H1 (cell line): ENCODE data around the gene RPL38. TPM values are rescaled to one million over a fixed set of nuclear protein-coding genes. Genes with fewer than 3 reads are reported as not detected.

ENCODE experiments used
- RNF2 ChIP-seq: fragments of 200-900, 300-1000 bp; sonication (generic); IDR thresholded peaks from 2 replicates; pipeline ENCODE4 v1.7.1; 2016; ENCODE audit warnings: borderline replicate concordance, low read depth, mild to moderate bottlenecking, antibody characterized with exemption, low read length; ENCODE audit not compliant: poor library complexity, severe bottlenecking; ENCODE audit errors: missing control alignments
- YY1 ChIP-seq: IDR thresholded peaks from 2 replicates; pipeline ENCODE4 v1.6.1; 2011; ENCODE audit warnings: low read depth, mild to moderate bottlenecking, low read length
- polyA plus RNA-seq, 7 experiments: library from polyadenylated mRNA; depleted of rRNA in 3 of 7; stranded (reverse) in 5 of 7; unstranded in 2 of 7; fragments of >200 nt in 5 of 7; fragments of 200-250 nt in 2 of 7; gene quantifications; 1 replicate in 5 of 7; 2 replicates in 1 of 7; 4 replicates in 1 of 7; pipeline versions ENCODE4 v1.2.1 to v1.2.3, GENCODE V29; 2011 to 2013; ENCODE audit warnings: missing spikeins in 2 of 7, mixed read lengths in 2 of 7
- total RNA-seq: library from RNA; stranded (reverse); fragmentation: NEBNext Ultra II Directional; extraction: Animal tissue kit (Norgen Biotek cat#: 25700); gene quantifications from 2 replicates; pipeline ENCODE4 v1.2.1, GENCODE V29; 2021
- TF ChIP-seq, protein P1 (sequence below): IDR thresholded peaks from 2 replicates; pipeline ENCODE4 v1.6.1; 2012; ENCODE audit warnings: inconsistent platforms

Gene RPL38
- total and polyA plus RNA-seq, 2 of the 8 experiments (the other 6 are each of a cell fraction or from before 2014, with no cell fraction given) = 412 to 1,195 TPM

DNA sequence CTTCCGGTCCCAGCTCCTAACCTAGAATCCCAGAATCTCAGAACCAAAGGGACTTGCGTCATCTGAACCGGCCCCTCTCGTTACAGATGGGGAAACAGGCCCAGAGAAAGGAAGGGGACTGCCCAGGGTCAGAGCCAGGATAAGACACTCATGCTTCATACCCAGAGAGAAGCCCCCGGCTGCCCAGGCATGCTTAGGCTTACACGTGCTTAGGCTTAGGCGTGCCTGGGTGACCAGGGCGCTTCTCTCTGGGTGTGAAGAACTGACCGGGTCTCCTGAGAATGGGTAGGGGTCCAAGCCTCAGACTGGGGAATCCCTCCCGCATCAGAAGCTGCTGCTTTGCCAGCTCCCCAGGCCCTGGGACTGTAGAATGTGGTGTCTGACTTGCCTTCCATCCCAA, 40.6 kb downstream of the RPL38 start (continued):
- TF ChIP-seq, protein P1, sequence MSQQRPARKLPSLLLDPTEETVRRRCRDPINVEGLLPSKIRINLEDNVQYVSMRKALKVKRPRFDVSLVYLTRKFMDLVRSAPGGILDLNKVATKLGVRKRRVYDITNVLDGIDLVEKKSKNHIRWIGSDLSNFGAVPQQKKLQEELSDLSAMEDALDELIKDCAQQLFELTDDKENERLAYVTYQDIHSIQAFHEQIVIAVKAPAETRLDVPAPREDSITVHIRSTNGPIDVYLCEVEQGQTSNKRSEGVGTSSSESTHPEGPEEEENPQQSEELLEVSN = no peak
- TF ChIP-seq YY1 = no peak
- no peak for TF ChIP-seq RNF2
